Fibroblast of the aortic adventitia (primary cell): Measurements from ENCODE around the gene HS3ST5. TPM values are rescaled to one million over a fixed set of nuclear protein-coding genes. Genes with fewer than 3 reads are reported as not detected.

ENCODE experiments used
- DNase-seq: peaks from one replicate; pipeline ENCODE4 v3.0.0-alpha.2; 2010; ENCODE audit warnings: low read depth
- H3K4me3 ChIP-seq: 2 replicates; pipeline ENCODE4 v1.5.1; 2011; ENCODE audit warnings: low read depth, mild to moderate bottlenecking, control low read depth, low read length, moderate library complexity
- total RNA-seq: library from RNA; depleted of rRNA; stranded (reverse); fragments of >200 nt; gene quantifications from 2 replicates; pipeline ENCODE4 v1.2.3, GENCODE V29; 2012; ENCODE audit warnings: low replicate concordance
- TF ChIP-seq, protein P1 (sequence below): IDR thresholded peaks from 2 replicates; pipeline ENCODE4 v1.5.1; 2011; ENCODE audit warnings: mild to moderate bottlenecking, low read length, control low read depth, inconsistent platforms; ENCODE audit not compliant: insufficient read depth

HS3ST5 gene
- total RNA-seq, 1 donor: 0.09 TPM

DNA sequence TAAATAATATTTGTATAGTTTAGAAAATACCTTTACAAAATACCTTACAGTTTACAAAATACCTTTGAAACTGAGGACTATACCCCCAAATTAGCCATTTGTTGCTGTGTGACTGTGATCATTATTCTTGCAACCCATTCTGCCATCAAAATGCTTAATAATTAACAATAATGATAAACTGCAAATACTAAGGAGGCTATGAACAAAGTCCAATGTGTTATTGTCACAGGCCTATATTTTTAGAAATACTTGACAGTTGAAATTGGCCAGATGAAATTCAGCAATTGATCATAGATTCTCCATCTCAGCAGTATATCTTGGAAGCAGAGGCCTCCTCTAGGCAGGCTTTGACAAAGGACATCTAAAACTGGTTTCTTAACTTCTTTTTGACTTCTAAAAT is 178.6 kb downstream of the HS3ST5 start:
- TF ChIP-seq, protein P1, sequence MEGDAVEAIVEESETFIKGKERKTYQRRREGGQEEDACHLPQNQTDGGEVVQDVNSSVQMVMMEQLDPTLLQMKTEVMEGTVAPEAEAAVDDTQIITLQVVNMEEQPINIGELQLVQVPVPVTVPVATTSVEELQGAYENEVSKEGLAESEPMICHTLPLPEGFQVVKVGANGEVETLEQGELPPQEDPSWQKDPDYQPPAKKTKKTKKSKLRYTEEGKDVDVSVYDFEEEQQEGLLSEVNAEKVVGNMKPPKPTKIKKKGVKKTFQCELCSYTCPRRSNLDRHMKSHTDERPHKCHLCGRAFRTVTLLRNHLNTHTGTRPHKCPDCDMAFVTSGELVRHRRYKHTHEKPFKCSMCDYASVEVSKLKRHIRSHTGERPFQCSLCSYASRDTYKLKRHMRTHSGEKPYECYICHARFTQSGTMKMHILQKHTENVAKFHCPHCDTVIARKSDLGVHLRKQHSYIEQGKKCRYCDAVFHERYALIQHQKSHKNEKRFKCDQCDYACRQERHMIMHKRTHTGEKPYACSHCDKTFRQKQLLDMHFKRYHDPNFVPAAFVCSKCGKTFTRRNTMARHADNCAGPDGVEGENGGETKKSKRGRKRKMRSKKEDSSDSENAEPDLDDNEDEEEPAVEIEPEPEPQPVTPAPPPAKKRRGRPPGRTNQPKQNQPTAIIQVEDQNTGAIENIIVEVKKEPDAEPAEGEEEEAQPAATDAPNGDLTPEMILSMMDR: no peak
- DNase-seq: no peak
- no peak overlapping the region for H3K4me3 ChIP-seq

DNA sequence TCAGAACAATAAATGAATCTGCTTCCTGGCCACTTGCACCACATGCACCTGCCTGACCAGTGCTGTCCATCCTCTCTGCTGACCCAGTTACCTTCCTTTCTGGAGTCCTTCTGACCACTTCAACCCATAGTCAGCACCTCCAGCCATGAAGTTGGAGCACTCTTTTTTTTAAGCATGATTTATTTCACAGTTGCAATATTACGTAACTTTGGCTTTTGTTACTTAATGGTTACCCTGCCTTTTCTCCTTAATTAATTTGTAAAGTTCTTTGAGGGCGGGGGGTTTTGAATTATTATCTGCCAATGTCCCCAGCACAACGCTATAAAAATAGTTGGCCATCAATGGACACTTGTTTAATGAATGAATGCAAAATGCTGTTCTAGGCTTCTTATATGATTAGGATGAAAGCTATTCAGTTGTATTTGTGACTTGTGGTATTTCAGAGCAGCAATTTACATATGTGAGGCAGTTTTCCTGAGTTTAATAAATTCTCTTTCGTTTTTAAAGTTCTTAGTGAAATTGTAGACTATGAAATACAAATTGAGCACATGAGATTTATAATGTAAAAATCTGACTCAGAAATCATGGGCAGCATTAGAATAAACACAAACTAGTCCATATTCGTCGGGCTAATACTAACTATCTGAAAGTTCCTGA is 180.0 kb downstream of the HS3ST5 start:
- no peak for DNase-seq
- H3K4me3 ChIP-seq: no peak overlapping the region
- TF ChIP-seq, protein P1: no peak

DNA sequence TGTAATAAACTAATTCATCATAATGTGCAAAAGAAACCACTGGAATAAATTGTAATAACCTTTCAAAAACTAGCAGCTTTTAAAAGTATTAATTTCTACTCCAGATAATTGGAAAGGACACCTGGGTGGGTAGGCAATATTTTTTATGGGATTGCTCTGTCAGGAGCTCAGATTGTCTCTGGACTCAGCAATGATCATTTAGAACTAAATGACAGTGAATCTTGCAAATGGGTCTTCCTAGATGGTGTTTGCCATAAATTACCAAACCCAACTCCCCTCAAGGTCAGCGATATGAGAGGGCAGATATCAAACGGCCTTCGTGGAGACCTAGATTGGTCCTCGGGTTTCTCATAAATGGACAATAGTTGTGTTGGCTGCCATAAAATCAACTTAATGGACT is 181.9 kb downstream of the HS3ST5 start:
- no peak overlapping the region for H3K4me3 ChIP-seq
- TF ChIP-seq, protein P1: no peak
- DNase-seq: no peak

DNA sequence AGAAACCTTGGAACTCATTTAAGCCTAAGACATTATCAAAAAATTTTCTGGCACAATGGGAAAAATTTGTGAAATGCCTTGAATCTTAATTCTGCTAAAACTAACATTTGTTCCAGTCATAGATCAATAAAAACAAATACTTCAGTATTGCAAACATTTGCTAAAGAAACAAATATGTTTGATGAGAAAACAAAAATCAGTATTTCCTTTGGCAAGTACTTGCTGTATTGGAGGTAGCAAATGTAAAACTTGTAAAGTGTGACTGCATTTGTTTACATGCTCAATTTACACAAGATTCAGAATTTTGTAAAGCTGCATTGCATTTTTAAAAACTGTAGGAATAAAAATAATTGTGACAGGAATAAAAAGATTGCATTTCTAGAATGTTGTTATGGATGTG is 183.1 kb downstream of the HS3ST5 start:
- TF ChIP-seq, protein P1: no peak
- no peak overlapping the region for H3K4me3 ChIP-seq
- DNase-seq: no peak

DNA sequence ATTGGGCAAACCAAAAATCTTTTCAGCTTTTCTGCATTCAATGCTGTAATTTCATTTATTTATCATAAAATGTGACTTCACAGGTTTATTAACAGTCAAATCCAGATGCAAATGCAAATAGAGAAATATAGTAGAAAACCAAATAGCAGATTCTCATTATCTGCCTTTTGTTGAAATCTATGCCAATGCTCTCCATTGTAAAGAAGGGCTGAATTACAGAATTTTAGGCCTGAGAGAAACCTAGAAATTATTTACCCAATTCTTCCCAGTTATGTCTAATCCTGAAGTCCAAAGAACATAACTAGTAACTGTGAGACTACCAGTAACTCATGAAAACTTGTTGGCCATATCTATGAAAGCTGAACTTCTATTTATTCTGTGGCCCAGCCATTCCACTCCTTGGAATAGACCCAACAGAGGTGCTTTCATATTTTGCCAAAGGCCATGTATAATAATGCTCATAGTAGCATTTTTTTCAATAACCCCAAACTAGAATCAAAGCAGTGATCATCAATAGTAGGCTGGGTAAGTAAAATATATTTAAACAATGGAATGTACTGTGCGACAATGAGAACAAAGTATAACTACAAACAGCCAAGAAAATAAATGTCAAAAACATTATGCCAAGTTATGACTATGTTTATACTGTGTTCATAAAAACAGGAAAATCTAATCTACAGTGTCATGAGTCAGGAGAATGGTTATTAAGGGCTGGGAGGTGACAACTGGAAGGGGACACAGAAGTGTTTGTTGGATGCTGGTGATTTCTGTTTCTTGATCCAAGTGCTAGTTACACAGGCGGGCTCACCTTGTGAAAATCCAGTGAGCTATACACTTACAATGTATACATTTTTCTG is 183.8 kb downstream of the HS3ST5 start:
- H3K4me3 ChIP-seq: no peak overlapping the region
- TF ChIP-seq, protein P1: no peak
- no peak for DNase-seq

DNA sequence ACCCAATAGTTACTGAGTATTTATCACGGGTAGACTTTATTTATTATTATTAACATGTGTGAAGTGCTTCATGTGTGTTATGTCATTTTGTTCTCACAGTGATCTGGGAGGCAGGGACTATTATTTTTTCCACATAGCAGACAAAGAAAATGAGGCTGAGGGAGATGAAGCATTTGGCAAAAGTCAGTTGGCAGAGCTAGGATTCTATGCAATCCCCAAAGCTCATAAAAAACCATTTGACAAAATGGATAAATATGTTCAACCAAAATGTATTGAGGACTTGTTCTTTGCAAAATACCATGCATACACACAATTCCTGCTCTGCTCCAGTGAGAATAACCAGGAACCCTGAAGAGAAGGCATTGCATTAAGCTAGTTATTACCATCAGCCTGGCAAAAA is 184.4 kb downstream of the HS3ST5 start:
- H3K4me3 ChIP-seq: no peak overlapping the region
- TF ChIP-seq, protein P1: no peak
- DNase-seq: no peak
